ENCODE results near the gene WIZ.
A peak's percentile ranks its signal among the peaks of the same experiment; 100 is the strongest.
"Not testable (repeated sequence)": the region's sequence is repeated elsewhere in the genome, so short reads cannot be mapped to it uniquely, and the experiment has no call there.

WIZ gene

DNA sequence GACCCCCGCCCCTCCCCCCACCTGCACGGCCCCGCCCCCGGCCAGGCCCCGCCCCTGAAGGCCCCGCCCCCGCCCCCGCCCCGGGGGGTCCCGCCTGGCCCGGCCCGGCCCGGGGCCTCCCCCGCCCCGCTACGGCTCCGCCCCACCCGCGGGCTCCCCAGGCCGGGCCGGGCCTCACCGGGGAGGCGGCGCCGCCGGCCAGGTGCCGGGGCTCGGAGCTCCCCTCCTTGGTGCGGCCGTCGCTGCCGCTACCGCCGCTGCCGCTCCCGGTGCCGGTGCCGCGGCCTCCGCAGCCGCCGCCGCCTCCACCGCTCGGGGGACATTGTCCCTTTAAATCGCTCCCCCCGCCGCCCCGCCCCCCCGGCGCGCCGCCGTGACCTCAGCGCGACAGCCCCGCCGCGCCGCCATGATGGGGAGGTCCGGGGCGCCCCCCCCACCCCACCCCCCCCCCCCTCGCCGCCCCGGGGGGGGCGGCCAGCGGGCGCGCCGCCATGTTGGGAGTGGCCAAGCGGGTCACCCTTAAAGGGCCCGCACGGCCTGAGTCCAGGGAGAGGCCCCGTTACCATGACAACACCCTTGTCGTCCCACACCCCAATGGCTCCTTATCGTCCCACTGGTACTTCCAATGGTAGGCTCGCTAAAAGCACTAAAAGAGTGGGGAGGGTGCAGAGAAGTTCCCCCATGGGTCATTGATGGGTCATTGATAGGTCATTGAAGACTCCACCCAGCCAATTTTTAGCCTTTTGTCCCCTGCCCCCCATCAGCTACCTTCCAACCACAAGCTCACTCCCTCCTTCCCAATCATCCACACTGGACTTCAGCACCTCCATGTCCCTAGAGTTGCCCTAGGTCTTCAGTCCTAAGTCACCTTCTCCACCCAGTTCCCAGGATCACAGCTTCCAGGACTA lies at the start of gene WIZ:
Gene WIZ, minus strand, starts transcription at position 337 of the 908 bp plus-strand sequence. CDS start 1,649 bp downstream, outside the sequence.
- DNase-seq = peak; percentile 83

- no peak for DNase-seq
Observed at GRCh38 chr19:15498910-15499309, 49.2 kb upstream of the WIZ start.

DNA sequence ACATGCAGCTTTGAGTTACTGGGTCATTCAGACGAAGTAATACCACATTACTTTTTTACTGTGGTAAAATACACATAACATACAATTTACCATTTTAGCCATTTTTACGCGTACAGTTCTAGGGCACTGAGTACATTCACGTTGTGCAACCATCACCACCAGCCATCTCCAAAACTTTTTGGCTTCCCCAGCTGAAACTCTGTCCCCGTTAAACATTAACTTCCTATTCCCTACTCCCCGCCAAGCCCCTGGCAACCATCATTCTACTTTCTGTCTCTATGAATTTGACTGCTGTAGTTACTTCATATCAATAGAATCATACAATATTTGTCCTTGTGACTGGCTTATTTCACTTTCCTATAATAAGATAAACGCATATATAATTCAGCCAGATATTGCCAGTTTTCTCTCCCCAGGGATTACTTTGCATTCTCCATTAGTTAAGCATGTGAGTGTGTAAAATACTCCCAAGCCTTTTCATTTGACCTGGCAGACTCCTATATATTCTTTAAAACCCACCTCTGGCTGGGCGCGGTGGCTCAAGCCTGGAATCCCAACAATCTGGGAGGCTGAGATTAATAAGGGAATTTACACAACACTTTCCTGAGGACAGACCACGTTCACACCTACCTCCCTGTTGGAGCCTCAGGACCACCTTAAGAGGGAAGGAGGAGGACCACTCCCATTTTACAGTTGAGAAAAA lies 48.6 kb upstream of the WIZ start:
- no peak for DNase-seq

DNA sequence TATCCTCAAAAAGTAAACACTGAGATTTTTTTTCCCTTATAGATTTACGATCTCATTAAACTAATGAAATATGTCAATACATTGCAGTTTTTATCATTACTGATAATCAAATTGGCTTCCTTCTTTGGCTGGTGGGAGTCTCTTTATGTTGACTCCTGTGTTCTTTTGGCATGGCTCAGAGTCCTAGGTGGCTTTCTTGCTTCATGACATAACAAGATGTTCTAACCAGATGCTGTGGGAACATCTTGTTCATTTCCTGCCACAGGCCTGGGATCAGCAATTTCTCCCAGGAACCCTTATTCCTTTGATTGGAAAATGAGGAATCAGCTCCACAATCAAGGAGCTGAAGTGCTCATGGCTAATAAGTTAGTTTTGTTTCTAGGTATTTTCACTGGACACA lies 45.4 kb upstream of the WIZ start:
- DNase-seq = no peak

DNA sequence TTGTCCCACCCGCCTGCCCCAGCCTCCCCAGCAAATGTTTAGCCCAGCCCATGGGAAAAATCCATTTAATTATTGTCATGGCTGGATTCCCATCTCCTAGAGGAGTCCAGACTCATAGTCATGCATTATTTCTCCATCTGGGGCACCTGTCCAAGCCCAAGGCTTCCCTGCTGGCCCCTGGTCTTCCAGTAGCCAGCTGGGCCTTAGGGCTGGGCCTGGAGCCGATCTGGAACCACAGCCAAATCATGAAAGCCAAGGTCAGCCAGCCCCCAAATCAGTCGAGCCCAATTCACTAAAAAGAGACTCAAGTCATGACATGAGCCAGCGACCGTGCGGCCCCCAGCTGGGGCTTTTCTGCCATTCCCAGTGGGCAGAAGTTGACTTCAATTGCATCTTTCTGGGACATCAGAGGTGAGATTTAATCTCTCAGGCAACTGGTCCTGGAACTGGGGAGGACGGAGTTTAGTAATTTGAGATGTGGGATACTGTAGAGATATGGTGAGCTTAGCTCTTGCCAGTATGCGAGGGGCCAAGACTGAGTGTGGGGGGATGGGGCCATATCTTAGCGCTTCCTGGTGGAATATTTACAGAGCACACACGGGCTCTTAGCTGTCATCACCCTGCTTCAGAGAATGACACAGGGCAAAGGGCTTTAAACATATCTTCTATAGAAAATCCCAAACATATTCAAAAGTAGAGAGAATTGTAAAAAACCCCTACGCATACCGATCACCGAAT lies 38.9 kb upstream of the WIZ start:
- DNase-seq = no peak

DNA sequence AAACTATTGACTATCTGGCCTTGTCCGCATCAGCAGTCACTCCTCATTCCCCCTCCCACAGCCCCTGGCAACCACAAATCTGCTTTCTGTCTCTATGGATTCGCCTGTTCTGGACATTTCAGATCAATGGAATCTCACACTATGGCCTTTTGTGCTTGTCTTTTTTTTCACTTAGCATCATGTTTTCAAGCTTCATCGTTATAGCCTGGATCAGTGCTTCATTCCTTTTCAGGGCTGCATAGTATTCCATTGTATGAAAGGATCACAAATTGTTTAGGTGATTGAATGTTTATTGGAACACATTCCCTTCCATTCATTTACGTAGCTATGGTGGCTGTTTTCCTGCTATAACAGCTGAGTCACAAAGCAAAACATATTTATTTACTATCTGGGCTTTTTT lies 37.3 kb upstream of the WIZ start:
- DNase-seq = no peak

DNA sequence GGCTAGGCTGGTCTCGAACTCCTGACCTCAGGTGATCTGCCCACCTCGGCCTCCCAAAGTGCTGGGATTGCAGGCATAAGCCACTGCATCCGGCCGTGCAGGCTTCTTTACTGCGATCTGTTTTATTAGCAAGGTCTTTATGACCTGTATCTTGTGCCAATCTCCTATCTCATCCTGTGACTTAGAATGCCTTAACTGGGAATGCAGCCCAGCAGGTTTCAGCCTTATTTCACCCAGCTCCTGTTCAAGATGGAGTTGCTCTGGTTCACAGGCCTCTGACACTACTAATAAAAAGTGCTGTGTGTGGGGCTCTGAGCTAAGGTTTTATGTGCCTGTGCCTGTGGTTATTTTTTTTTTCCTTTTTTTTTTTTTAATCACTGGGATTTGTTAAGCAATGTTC lies 36.0 kb upstream of the WIZ start:
- not testable (repeated sequence) for DNase-seq

DNA sequence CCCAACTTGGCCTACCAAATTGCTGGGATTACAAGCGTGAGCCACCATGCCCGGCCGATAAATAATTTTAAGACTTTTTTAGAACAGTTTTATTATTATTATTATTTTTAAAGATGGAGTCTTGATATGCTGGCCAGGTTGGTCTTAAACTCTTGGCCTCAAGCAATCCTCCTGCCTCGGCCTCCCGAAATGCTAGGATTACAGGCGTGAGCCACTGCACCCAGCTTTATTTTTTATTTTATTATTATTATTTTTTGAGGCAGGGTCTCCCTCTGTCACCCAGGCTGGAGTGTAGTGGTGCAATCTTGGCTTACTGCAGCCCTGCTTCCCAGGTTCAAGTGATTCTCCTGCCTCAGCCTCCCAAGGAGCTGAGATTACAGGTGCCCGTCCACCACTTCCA lies 31.2 kb upstream of the WIZ start:
- not testable (repeated sequence) for DNase-seq

DNA sequence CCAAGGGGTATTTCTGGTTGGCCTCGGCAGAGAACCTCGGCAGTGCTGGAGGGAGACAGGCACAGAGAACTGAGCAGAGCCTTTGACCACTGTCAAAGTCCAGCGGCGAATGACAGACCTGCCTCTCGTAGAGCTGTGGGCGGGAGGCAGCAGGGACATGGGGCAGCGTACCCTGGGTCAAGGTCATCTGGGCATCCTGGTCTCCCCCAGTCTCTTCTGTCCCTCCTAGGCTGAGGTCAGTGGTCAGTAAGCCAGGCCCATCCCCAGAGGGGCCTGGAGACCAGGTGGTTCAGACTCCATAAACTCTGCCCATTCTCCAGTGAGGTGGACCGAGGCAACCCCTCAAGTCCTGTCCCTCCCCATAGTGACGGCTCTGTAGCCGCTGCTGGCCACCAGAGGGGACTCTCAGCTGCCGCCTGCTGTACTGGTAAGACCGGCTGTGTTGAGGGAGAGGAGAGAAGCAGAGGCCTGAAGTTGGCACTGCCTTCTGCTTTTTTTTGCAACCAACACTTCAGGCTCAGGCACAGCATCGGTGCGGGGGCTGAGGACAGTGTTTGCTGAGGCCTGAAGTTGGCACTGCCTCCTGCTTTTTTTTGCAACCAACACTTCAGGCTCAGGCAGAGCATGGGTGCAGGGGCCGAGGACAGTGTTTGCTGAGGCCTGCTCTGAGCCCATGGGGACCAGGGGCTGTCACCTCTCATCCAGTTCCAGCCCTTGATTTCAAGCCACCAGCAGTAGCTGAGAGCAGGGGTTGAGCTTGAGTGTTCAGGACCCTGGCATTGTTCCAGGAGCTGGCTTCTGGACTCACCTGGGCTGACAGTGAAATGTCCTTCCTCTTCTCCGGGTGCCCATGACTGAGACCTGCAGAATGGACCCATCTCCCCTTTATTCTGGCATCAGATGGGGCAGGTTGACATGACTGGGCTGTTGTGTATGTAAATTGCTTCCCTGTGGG lies 29.9 kb upstream of the WIZ start, which contains the start of gene PGLYRP2:
Gene PGLYRP2, minus strand, starts transcription at position 111 of the 955 bp plus-strand sequence. CDS start 130 bp downstream, outside the sequence.
- peak; percentile 60 for DNase-seq

GRCh38 chr19:15476325-15476724 lies 26.6 kb upstream of the WIZ start:
- DNase-seq = no peak

GRCh38 chr19:15475611-15476010 lies 25.9 kb upstream of the WIZ start:
- no peak for DNase-seq

- DNase-seq = no peak
Observed at GRCh38 chr19:15475169-15475568, 25.4 kb upstream of the WIZ start.

- DNase-seq = not testable (repeated sequence)
Observed at GRCh38 chr19:15473821-15474220, 24.1 kb upstream of the WIZ start.

DNA sequence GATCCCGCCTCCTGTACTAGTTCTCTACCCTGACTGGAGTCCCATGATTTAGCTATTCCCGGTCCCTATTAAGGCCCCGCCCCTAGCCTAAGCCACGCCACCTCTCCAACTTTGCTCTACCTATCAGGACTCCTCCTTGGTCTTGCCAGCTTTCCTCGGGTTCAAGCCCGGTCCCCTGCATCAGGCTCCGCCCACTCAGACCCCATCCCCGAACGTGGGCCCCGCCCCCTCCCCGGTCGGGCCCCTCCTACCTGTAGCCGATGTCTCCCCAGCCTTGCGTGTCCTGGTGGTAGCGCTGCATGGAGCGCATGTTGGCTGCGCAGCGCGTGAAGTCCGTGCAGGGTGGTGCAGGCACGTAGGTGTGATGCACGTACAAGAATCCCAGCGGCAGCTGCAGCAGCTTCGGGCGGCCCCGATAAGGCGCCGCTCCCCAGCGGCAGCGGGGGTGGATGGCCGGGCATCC lies 21.9 kb upstream of the WIZ start:
- no peak for DNase-seq

DNA sequence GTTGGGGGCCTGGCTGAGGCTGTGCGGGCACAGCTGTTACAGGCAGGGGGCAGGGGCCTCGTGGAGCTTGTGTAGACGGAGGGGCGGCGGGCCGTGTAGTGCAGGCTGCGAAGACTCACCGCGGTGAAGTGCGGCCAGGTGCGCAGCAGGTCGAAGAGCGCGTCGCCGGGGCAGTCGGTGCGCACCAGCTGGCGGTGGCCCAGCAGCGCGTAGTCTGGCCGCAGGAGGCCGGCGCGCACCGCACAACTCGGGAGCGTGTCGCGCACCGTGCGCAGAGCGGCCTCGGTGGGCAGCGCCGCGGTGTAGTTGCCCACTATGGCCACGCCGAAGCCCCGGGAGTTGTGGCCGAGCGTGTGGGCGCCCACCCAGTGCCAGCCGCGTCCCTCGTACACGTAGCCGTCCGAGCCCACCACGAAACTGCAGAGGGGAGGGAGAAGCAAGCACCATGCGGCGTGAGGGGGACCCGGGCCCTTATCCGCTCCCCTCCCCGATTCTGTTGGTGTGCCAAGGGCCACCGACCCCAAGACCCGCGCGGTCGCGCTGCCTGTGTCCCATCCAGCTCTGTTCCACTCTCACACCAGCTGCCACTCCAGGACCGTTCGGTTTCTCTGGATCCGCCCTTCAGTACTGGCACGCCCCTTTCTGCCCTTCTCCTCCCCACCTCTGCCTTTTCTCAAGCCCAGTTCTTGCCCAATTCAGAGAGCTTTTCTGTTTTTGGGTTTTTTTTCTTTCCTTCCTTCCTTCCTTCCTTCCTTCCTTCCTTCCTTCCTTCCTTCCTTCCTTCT lies 19.9 kb upstream of the WIZ start:
- peak; percentile 43 for DNase-seq

GRCh38 chr19:15468675-15469512 lies 19.1 kb upstream of the WIZ start:
- no peak for DNase-seq

DNA sequence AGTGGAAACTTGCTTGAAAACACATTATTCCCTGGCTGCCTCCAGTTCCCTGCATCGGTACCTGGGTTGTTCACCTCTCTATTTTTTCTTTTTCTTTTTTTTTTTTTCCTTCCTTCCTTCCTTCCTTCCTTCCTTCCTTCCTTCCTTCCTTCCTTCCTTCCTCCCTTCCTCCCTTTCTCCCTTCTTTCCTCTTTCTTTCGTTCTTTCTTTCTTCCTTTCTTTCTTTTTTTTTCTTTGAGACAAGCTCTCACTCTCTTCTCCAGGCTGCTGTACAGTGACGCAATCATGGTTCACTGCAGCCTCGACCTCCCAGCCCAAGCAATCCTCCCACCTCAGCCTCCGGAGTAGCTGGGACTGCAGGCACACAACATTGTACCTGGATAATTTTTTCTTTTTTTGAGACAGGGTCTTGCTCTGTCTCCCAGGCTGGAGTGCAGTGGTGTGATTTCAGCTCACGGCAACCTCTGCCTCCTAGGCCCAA lies 18.0 kb upstream of the WIZ start:
- no peak for DNase-seq

DNA sequence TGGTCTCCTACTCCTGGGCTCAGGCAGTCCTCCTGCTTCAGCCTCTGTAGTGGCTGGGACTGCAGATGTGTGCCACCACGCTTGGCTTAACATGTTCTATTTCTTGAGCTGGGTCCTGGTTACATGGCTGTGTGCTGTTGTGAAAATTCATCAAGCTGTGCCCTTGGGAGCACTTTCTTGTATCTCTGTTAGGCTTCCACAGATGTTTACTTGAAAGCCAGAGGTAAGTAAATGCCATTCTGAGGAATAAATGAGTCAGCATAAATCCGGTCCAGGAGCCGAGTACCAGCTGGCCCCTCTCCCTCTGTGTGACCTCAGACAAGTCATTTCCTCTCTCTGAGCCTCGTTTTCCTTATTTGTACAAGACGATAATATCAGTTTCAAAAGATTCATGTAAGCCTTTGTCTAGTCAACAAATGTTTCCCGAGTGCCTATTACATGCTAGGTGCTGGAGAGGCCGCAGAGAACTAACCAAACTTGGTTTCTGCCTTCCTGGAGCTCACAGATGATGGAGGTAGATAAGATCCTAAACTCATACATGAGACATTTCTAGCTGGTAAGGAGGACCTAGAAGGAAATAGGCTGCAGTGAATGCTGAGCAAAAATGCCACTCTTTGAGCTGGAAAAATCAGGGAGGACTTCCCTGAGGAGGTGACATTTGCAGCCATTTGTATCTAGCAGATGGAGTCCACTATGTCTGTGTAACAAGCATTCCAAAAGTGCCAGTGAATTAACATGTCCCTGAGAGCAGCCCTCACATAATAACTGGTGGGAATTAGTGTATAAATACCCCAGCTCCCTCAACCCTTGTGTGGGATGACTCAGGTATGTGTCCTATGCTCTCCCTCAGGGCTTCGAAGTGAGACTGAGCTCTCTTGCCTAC lies 17.3 kb upstream of the WIZ start:
- DNase-seq = peak; percentile 51
